GM12865 (cell line): Measurements from ENCODE around the gene CCR6.

ENCODE experiments used
- DNase-seq: peaks from one replicate; pipeline ENCODE4 v3.0.0; 2010; ENCODE audit warnings: low read depth
- H3K4me3 ChIP-seq: 2 replicates; pipeline ENCODE4 v1.5.1; 2011; ENCODE audit warnings: mild to moderate bottlenecking, low read depth, low read length, control low read depth
- CTCF ChIP-seq: IDR thresholded peaks from 2 replicates; pipeline ENCODE4 v1.5.1; 2011; ENCODE audit warnings: low read length, control low read depth, low read depth, inconsistent platforms; ENCODE audit not compliant: insufficient read depth; ENCODE audit errors: missing control alignments

The CCR6 gene

GRCh38 chr6:167106406-167106805 lies 16.5 kb upstream of the CCR6 start:
- no peak for TF ChIP-seq CTCF
- no peak for DNase-seq
- no peak overlapping the region for H3K4me3 ChIP-seq

- no peak overlapping the region for H3K4me3 ChIP-seq
- TF ChIP-seq CTCF: no peak
- DNase-seq: no peak
Observed at GRCh38 chr6:167107787-167108186, 15.1 kb upstream of the CCR6 start.

GRCh38 chr6:167108278-167108677 lies 14.6 kb upstream of the CCR6 start:
- H3K4me3 ChIP-seq: no peak overlapping the region
- TF ChIP-seq CTCF: no peak
- DNase-seq: no peak

GRCh38 chr6:167109651-167110050 lies 13.2 kb upstream of the CCR6 start:
- no peak for TF ChIP-seq CTCF
- DNase-seq: no peak
- H3K4me3 ChIP-seq: no peak overlapping the region

- peak overlapping the region; percentile 41 for H3K4me3 ChIP-seq
- peak; percentile 21 for DNase-seq
- TF ChIP-seq CTCF: no peak
Observed at GRCh38 chr6:167111597-167111996, 11.3 kb upstream of the CCR6 start.

- DNase-seq: no peak
- no peak for TF ChIP-seq CTCF
- H3K4me3 ChIP-seq: peak overlapping the region; percentile 41
Observed at GRCh38 chr6:167112421-167112820, 10.5 kb upstream of the CCR6 start.

- TF ChIP-seq CTCF: no peak
- H3K4me3 ChIP-seq: peak overlapping the region; percentile 41
- DNase-seq: peak; percentile 78
Observed at GRCh38 chr6:167113047-167113754, 9.7 kb upstream of the CCR6 start.
